Measurements from ENCODE around the gene TEK.

TEK gene

GRCh38 chr9:27125030-27125429 is 16.0 kb downstream of the TEK start:
- DNase-seq, result no peak

- DNase-seq, result no peak
These were observed 16.9 kb downstream of the TEK start for GRCh38 chr9:27125936-27126335.

- no peak for DNase-seq
These were observed 17.6 kb downstream of the TEK start for GRCh38 chr9:27126670-27127069.

GRCh38 chr9:27129221-27129620 is 20.2 kb downstream of the TEK start:
- no peak for DNase-seq

- no peak for DNase-seq
These were observed 22.7 kb downstream of the TEK start for GRCh38 chr9:27131731-27132130.

- no peak for DNase-seq
These were observed 24.8 kb downstream of the TEK start for GRCh38 chr9:27133817-27134216.

- no peak for DNase-seq
These were observed 33.4 kb downstream of the TEK start for GRCh38 chr9:27142299-27142930.

GRCh38 chr9:27145143-27145542 is 36.1 kb downstream of the TEK start:
- no peak for DNase-seq

GRCh38 chr9:27149651-27150050 is 40.6 kb downstream of the TEK start:
- DNase-seq, result no peak

GRCh38 chr9:27150746-27151406 is 41.9 kb downstream of the TEK start:
- no peak for DNase-seq

- no peak for DNase-seq
These were observed 42.8 kb downstream of the TEK start for GRCh38 chr9:27151693-27152404.

- DNase-seq, result no peak
These were observed 43.3 kb downstream of the TEK start for GRCh38 chr9:27152405-27152718.

- no peak for DNase-seq
These were observed 45.9 kb downstream of the TEK start for GRCh38 chr9:27154908-27155307.

- no peak for DNase-seq
These were observed 48.1 kb downstream of the TEK start for GRCh38 chr9:27157097-27157496.

GRCh38 chr9:27157736-27158135 is 48.7 kb downstream of the TEK start:
- DNase-seq, result no peak

- no peak for DNase-seq
These were observed 51.6 kb downstream of the TEK start for GRCh38 chr9:27160636-27161035.

GRCh38 chr9:27162045-27162444 is 53.0 kb downstream of the TEK start:
- no peak for DNase-seq

- no peak for DNase-seq
These were observed 56.0 kb downstream of the TEK start for GRCh38 chr9:27165068-27165467.

GRCh38 chr9:27165670-27166069 is 56.6 kb downstream of the TEK start:
- no peak for DNase-seq

GRCh38 chr9:27168496-27168895 is 59.5 kb downstream of the TEK start:
- no peak for DNase-seq

GRCh38 chr9:27168951-27169350 is 59.9 kb downstream of the TEK start:
- DNase-seq, result no peak

GRCh38 chr9:27176971-27177370 is 67.9 kb downstream of the TEK start:
- DNase-seq, result no peak

GRCh38 chr9:27179245-27179865 is 70.3 kb downstream of the TEK start:
- DNase-seq, result no peak

GRCh38 chr9:27181381-27181780 is 72.4 kb downstream of the TEK start:
- no peak for DNase-seq

Data from CD4-positive, alpha-beta T cell treated with Interleukin-12 subunit alpha and Interleukin-12 subunit beta, for 1 hour (primary cell).